GM19023 (cell line): ENCODE data around the gene CTAGE9.

Experiments
- ATAC-seq: cut with Tn5 transposase; IDR thresholded peaks from one replicate; pipeline ENCODE4 v1.9.1; 2021; ENCODE audit warnings: mild to moderate bottlenecking, moderate library complexity; ENCODE audit not compliant: unreplicated experiment

CTAGE9 gene

GRCh38 chr6:131678442-131678841 lies 32.4 kb downstream of the CTAGE9 start:
- no peak for ATAC-seq

- no peak for ATAC-seq
Observed at GRCh38 chr6:131673184-131673583, 37.6 kb downstream of the CTAGE9 start.

- ATAC-seq, result no peak
Observed at GRCh38 chr6:131669891-131670290, 40.9 kb downstream of the CTAGE9 start.

GRCh38 chr6:131663578-131664165 lies 47.1 kb downstream of the CTAGE9 start:
- no peak for ATAC-seq

- no peak for ATAC-seq
Observed at GRCh38 chr6:131660195-131660594, 50.6 kb downstream of the CTAGE9 start.
